GM21367 (cell line): Measurements from ENCODE around the gene CACNA1D.

Experiments used
- ATAC-seq: cut with Tn5 transposase; IDR thresholded peaks from one replicate; pipeline ENCODE4 v1.9.1; 2021; ENCODE audit not compliant: unreplicated experiment

The CACNA1D gene

DNA sequence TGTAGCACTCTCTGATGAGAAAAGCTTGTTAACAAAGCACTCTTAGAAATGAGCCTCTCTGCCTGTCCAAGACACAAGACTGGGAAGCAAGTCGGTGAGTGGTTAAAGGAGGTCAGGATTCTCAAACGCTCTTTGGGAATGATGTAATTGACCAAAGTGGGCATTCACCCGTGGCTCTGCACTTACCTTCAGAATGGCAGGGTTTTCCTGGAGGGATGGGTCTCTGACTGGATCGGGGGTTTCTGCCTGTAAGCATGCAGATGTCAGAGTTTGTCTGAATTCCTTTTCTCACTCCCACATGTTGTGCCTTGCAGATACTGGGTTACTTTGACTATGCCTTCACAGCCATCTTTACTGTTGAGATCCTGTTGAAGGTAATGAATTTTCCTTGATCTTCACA lies 245.6 kb downstream of the CACNA1D start:
- no peak for ATAC-seq

GRCh38 chr3:53740956-53741355 lies 246.5 kb downstream of the CACNA1D start:
- no peak for ATAC-seq

- ATAC-seq: no peak
Observed at GRCh38 chr3:53744351-53744750, 249.9 kb downstream of the CACNA1D start.

- no peak for ATAC-seq
Observed at GRCh38 chr3:53747559-53747958, 253.1 kb downstream of the CACNA1D start.

GRCh38 chr3:53748512-53749271 lies 254.3 kb downstream of the CACNA1D start:
- ATAC-seq: peak; percentile 81

DNA sequence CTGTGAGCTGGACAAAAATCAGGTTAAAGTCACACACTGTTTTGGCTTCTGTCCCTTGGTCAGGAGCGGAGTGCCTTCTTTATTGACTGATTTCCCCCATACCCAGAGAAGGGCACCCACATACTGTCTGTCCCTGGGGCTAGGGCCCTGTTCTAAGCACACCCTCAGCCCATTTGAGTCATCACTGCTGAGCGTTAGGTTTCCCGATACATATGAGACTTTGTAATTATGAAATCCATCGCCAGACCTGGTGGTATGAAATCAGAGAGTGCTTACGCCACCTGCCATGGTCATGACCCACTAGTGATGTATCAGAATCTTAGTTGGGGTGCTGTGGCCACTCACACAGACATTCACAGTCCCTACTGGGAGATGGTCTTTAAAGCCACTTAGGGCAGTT lies 255.0 kb downstream of the CACNA1D start:
- ATAC-seq: no peak

GRCh38 chr3:53750253-53751210 lies 256.1 kb downstream of the CACNA1D start:
- no peak for ATAC-seq

DNA sequence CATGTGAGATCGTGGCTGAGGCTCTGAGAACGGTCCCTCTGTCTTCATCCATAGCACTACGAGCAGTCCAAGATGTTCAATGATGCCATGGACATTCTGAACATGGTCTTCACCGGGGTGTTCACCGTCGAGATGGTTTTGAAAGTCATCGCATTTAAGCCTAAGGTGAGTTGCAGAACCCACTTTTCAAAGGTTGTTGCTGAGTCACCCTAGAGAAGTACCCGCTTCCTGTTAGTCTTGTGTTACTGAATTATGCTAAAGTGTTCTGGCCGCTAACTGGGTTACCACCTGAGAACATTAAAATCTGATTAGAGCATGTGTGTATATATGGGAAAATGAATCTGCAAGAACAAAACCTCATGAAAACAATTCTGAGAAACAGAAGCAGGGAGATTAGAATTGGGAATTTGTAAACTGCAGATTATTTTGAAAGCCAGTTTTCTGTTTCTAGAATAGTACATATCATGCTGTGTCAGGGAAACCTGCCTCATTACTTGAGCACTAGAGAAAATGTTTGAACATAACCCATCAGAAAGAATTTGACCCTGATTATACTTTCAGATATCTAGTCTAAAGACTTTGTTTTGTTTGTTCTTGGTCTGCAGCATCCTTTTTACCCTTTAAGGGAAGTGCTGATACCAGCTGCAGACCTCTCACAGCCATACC lies 259.2 kb downstream of the CACNA1D start:
- ATAC-seq: no peak

- no peak for ATAC-seq
Observed at GRCh38 chr3:53754325-53754724, 259.9 kb downstream of the CACNA1D start.

- no peak for ATAC-seq
Observed at GRCh38 chr3:53758846-53759245, 264.4 kb downstream of the CACNA1D start.

DNA sequence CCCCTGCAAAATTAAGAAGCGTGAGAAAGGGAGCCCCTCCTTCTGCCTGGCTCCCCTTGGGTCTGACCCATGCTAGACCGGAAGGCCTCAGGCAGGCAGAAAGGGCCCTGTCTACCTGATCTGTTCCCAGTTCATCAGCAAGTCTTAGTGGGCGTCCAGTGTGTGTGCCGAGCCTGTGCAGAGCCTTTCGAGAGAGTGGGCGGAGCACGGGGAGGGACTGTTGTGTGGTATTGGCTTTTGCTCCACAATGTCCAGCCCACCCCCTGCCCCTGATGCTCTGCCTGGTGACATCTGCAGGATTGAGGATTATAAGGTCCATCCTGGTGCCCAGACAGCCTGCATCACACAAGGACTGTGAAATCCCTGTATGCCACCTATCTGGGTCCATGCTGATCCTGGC lies 268.9 kb downstream of the CACNA1D start:
- no peak for ATAC-seq

- no peak for ATAC-seq
Observed at GRCh38 chr3:53764026-53764775, 269.8 kb downstream of the CACNA1D start.

DNA sequence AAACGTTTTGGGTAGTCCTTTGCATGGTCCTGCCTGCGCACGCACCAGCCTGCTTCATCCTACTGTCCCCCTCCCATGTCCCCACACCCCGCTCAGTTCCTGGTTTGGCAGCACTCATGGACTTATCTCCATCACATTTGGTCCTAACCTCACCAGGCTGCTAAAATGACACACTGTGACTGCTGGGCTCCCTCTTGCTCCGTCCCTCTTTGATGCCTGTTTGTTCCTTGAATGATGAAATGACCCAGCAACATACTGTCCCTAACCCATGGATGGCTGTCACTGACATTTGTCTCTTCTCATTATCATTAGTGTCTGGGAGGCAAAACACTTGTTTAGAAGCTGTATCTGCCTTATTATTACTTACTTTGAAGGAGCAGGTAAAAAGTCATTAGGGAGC lies 271.3 kb downstream of the CACNA1D start:
- ATAC-seq: no peak

DNA sequence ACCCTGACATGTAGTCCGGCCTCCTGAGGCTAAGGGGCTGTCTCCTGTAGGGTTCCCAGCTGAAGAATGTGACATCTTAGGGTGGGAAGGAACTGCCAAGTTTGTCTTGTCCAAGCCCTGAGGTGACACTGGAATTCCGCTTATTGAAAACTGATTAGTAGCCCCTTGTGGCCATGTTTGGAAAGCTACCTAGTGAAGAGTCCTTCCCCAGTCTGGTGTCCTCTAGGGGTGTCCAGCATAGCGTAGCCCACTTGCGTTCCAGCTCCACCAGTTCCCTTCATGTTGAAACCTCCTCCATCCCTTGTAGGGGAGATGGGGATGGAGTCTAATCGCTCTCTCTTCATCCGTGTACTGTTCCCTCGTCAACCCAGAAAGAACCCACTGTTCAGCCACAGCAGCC lies 272.3 kb downstream of the CACNA1D start:
- no peak for ATAC-seq

DNA sequence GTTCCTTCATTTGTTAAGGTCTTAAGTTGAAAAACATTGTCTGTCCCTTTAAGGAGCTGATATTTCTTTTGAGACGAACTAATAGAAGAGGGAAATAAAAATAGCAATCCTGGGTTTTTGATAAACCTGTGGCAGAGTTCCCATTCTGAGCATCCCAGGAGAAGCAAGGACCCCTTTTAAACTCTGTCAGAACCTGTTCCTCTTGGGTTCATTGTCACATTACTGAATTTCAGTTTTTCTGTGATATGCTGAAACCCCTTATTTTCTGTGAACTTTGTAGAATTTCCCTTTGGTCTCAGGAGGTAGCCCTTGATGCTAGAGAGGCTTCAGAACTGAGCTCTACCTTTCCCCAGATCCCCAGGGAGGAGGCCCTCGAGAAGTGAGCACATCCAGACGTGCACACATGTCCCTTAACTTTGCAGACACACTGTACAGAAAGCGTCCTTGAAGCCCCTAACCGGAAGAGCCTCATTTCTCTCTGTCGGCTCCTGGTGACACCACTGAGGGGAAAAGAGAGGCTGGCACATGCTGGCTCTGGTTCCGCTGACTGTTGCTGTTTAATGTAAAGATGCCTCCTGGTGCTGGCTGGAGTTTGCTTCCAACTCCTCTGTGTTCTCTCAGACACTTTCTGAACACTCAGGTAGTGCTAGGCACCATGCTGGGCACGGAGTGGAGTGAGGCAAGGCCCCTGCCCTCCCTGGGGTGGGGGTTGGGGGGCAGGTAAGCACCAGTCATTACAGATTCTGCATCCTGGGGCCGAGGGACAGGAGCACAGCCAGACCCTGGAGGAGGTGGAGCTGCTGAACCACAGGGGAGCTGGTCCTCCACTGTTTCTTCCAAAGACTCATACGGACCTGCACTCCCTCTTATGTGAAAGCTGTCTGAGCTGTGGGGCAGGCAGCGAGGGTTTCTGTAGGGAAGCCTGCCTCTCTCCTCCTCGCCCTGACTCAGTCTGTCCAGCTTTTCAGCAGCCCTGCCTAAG lies 274.4 kb downstream of the CACNA1D start:
- no peak for ATAC-seq

DNA sequence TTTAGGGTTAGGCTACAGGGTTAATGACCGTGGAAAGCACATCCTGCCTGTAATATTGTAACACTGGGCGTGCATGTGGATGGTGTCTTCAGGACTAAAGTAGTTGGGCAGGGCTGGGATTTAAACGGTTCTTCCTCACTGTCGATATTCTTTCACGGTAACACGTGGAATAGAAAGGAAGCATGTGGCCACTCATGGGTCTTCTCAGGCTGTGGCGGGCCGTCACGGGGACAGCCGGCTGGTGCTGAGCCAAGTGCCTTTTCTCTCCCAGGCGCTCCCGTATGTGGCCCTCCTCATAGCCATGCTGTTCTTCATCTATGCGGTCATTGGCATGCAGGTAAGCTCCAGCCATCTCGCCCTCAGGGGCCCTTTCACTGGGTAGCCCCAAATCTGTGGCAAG lies 278.2 kb downstream of the CACNA1D start:
- no peak for ATAC-seq

DNA sequence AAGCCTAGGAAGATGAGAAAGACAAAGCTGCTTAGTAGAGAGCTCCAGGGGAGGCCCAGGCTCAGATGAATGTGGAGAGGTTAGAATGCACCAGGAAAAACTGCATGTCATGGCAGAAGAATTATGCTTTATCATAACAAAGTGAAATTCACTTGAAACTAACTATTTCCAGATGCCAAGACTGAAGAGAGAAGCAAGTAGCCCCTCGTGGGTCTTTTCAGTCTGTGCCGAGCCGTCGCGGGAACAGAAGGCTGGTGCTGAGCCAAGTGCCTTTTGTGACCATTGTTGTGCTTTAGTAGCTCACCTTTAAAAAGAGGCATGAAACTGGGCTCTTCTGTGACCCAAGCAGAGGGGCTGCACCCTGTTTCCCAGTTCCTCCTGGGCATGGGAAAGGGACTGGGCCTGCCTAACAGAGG lies 278.6 kb downstream of the CACNA1D start:
- no peak for ATAC-seq

DNA sequence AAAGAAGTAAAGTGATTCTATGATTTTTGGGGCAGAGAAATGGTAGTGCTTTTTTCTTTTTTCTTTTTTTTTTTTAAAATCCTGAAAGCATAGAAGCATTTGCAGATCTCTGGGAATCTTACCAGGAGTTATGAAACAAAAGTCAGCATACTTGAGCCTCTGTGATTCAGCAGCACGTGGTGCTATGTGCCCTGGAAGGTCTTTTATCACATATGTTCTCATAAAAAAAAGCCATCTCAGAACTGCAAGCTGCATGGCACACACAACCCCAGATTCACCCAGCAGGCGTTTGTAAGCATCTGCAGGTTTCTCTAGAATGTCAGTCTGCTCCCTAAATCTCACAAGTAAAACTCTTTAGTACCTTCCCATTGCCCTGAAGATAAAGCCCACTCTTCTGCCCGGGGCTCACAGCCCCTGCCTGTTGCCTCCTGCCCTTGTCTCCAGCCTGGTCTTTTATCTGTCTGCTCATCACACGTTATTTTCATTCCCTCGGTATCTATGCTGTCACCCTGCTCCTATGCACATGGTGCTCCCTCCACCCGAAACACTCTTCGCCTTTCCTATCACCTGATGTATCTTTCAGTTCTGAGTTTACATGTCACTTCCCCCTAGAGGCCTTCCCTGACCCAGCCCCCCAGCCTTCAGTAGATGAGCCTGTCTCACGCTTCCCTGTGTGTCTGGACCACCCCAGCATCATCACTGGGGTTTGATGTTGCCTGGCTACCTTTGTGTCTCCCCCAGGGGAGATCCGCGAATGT lies 279.4 kb downstream of the CACNA1D start:
- ATAC-seq: peak; percentile 88

GRCh38 chr3:53774414-53774813 lies 280.0 kb downstream of the CACNA1D start:
- no peak for ATAC-seq
